ENCODE data around the gene PJA2.

GRCh38 chr5:109409844-109410388 lies at the start of gene PJA2:
- TF ChIP-seq CTCF (IDR thresholded peaks at IDR 0.05; ENCODE audit: poor library complexity), result peak; percentile 31
- no peak for TF ChIP-seq EZH2phosphoT487 (IDR thresholded peaks at IDR 0.05; ENCODE audit: low read depth, severe bottlenecking, unreplicated experiment)
- no peak for TF ChIP-seq EZH2 (IDR thresholded peaks at IDR 0.05; ENCODE audit: borderline replicate concordance)

All from hepatocyte (in vitro differentiated cells).